GM10266 (cell line): ENCODE results near the gene EFNB1.

ENCODE experiments used
- DNase-seq: peaks from one replicate; pipeline ENCODE4 v3.0.0; 2012; ENCODE audit errors: extremely low spot score
- CTCF ChIP-seq: IDR thresholded peaks from 2 replicates; pipeline ENCODE4 v1.5.1; 2012; ENCODE audit warnings: mild to moderate bottlenecking, low read depth; ENCODE audit not compliant: control insufficient read depth, insufficient read depth; ENCODE audit errors: missing control alignments

Gene EFNB1

GRCh38 chrX:68829582-68830418 is 979 bp downstream of the EFNB1 start:
- TF ChIP-seq CTCF = no peak
- no peak for DNase-seq

- TF ChIP-seq CTCF = no peak
- no peak for DNase-seq
Observed at GRCh38 chrX:68830419-68831404, 1.9 kb downstream of the EFNB1 start.

- TF ChIP-seq CTCF = no peak
- DNase-seq = no peak
Observed at GRCh38 chrX:68831405-68832100, 2.7 kb downstream of the EFNB1 start.

GRCh38 chrX:68832101-68832416 is 3.2 kb downstream of the EFNB1 start:
- DNase-seq = peak; percentile 35
- no peak for TF ChIP-seq CTCF

GRCh38 chrX:68832516-68833447 is 4.0 kb downstream of the EFNB1 start:
- no peak for DNase-seq
- TF ChIP-seq CTCF = no peak

- no peak for DNase-seq
- no peak for TF ChIP-seq CTCF
Observed at GRCh38 chrX:68833448-68833805, 4.6 kb downstream of the EFNB1 start.
